ENCODE results near the gene RNF152.

GRCh38 chr18:61890344-61890743 is 2.5 kb downstream of the RNF152 start:
- TF ChIP-seq CTCF (IDR thresholded peaks at IDR 0.05) = no peak
- no peak for TF ChIP-seq POLR2A (IDR thresholded peaks at IDR 0.05)
- TF ChIP-seq POLR2AphosphoS5 (IDR thresholded peaks at IDR 0.05) = no peak
